HepG2 (cell line): ENCODE results near the gene SMAD6. TPM values are rescaled to one million over a fixed set of nuclear protein-coding genes. Genes with fewer than 3 reads are reported as not detected.
A peak's percentile ranks its signal among the peaks of the same experiment; 100 is the strongest.

Experiments
- ATAC-seq: fragments of 200-7000 bp; cut with Tn5 transposase; 3 replicates; pipeline ENCODE4 v1.9.1; 2020; ENCODE audit warnings: mild to moderate bottlenecking, moderate library complexity
- BruUV-seq: library from RNA; stranded (reverse); fragments of 400-500 nt; replicated peaks from 2 replicates; lab custom pipeline; 2021; lab: Mats Ljungman, UMichigan
- CTCF ChIA-PET: fragments of 300-600 bp; formaldehyde crosslinking; extraction: SDS; loops from one replicate; lab custom pipeline; 2021; ENCODE audit warnings: low total read pairs, inconsistent platforms, low intra/inter-chr PET ratio; lab: Yijun Ruan, JAX
- POLR2A ChIA-PET: fragments of 350-600 bp; sonication (Branson Sonifier 250); formaldehyde crosslinking; loops from one replicate; lab custom pipeline; 2020; ENCODE audit warnings: antibody characterized with exemption, inconsistent platforms; lab: Yijun Ruan, JAX
- DNase-seq: peaks from one replicate; pipeline ENCODE4 v3.0.0-alpha.2; 2015; ENCODE audit warnings: low spot score
- FAIRE-seq: peaks from 3 replicates; lab custom pipeline; 2011; peaks lifted over from hg19 to GRCh38; lab: Jason Lieb, UNC
- H2AFZ ChIP-seq: one replicate; pipeline ENCODE4 v1.6.1; 2011; ENCODE audit warnings: low read length, inconsistent platforms
- H3K27ac ChIP-seq: fragments of 300-600 bp; 3 replicates; pipeline ENCODE4 v1.8.0; 2011; ENCODE audit warnings: mixed run types, mild to moderate bottlenecking, mixed read lengths, low read length, inconsistent platforms; ENCODE audit not compliant: insufficient read depth; ENCODE audit errors: extremely low read length
- H3K27me3 ChIP-seq, 2 experiments: fragments of 200-600 bp in 1 of 2; 2 replicates in 1 of 2; 3 replicates in 1 of 2; pipeline versions ENCODE4 v1.6.0 to v1.8.0; 2011; ENCODE audit warnings: low read length in 2 of 2, mild to moderate bottlenecking in 2 of 2, moderate library complexity in 2 of 2, inconsistent platforms in 1 of 2; ENCODE audit not compliant: insufficient read depth in 2 of 2, control insufficient read depth in 1 of 2
- H3K36me3 ChIP-seq, 2 experiments: fragments of 200-600 bp in 1 of 2; replicated peaks in 1 of 2; 2 replicates in 1 of 2; 3 replicates in 1 of 2; pipeline versions ENCODE4 v1.5.1 to v1.8.0; 2011; ENCODE audit warnings: low read length in 2 of 2, inconsistent platforms in 1 of 2; ENCODE audit not compliant: insufficient read depth in 2 of 2, control insufficient read depth in 1 of 2
- H3K4me1 ChIP-seq: 2 replicates; pipeline ENCODE4 v1.5.1; 2012; ENCODE audit warnings: low read length, inconsistent platforms; ENCODE audit not compliant: insufficient read depth
- H3K4me2 ChIP-seq: 2 replicates; pipeline ENCODE4 v1.6.0; 2011; ENCODE audit warnings: low read depth, low read length, inconsistent platforms
- H3K4me3 ChIP-seq, 3 experiments: fragments of 200-600 bp in 1 of 3; sonication (generic), shearing (Covaris generic) in 1 of 3; replicated peaks in 1 of 3; 2 replicates each; pipeline ENCODE4 v1.5.1; 2011 to 2016; ENCODE audit warnings: low read length in 3 of 3, inconsistent platforms in 2 of 3, low read depth in 2 of 3, mild to moderate bottlenecking in 2 of 3, control low read depth in 1 of 3, mixed read lengths in 1 of 3; ENCODE audit not compliant: insufficient read depth in 1 of 3
- H3K79me2 ChIP-seq: one replicate; pipeline ENCODE4 v1.6.1; 2011; ENCODE audit warnings: low read length, inconsistent platforms; ENCODE audit not compliant: insufficient read depth
- H3K9ac ChIP-seq: 2 replicates; pipeline ENCODE4 v1.6.0; 2011; ENCODE audit warnings: mild to moderate bottlenecking, low read depth, low read length, inconsistent platforms; ENCODE audit not compliant: insufficient read depth
- H3K9me3 ChIP-seq: 2 replicates; pipeline ENCODE4 v1.5.1; 2012; ENCODE audit warnings: mild to moderate bottlenecking, low read length
- H4K20me1 ChIP-seq: 2 replicates; pipeline ENCODE4 v1.6.0; 2011; ENCODE audit warnings: inconsistent platforms, mild to moderate bottlenecking, low read length, moderate library complexity; ENCODE audit not compliant: insufficient read depth
- AGO1 ChIP-seq: fragments of 200-400 bp; formaldehyde crosslinking; IDR thresholded peaks from 2 replicates; pipeline ENCODE4 v1.6.1; 2017; ENCODE audit warnings: mild to moderate bottlenecking, low read depth, low read length, moderate library complexity; ENCODE audit not compliant: poor library complexity, severe bottlenecking
- BHLHE40 ChIP-seq: IDR thresholded peaks from 2 replicates; pipeline ENCODE4 v1.6.1; 2011; ENCODE audit warnings: low read length, improper control_type of control experiment
- FOXP4 ChIP-seq: sonication (generic); formaldehyde crosslinking; IDR thresholded peaks from 2 replicates; pipeline ENCODE4 v1.4.0; 2020; ENCODE audit warnings: missing genetic modification reagents
- REPIN1 ChIP-seq: sonication (generic); formaldehyde crosslinking; IDR thresholded peaks from 2 replicates; pipeline ENCODE4 v1.8.0; 2022; ENCODE audit warnings: missing genetic modification reagents, low read depth, mild to moderate bottlenecking, borderline replicate concordance
- RXRB ChIP-seq: IDR thresholded peaks from 2 replicates; pipeline ENCODE4 v1.6.1; 2016; ENCODE audit warnings: borderline replicate concordance, missing genetic modification reagents, missing compliant biosample characterization
- THAP11 ChIP-seq: IDR thresholded peaks from 2 replicates; pipeline ENCODE4 v1.6.1; 2016; ENCODE audit warnings: missing biosample characterization, missing genetic modification reagents
- ZBTB7A ChIP-seq: sonication (generic); formaldehyde crosslinking; IDR thresholded peaks from 2 replicates; pipeline ENCODE4 v1.8.0; 2022; ENCODE audit warnings: mild to moderate bottlenecking, missing genetic modification reagents
- ZFP36 ChIP-seq: fragments of 150-350 bp; IDR thresholded peaks from 2 replicates; pipeline ENCODE4 v1.6.1; 2018; ENCODE audit warnings: borderline replicate concordance, low read length, low read depth; ENCODE audit not compliant: partially characterized antibody
- ZFP82 ChIP-seq: sonication (generic); formaldehyde crosslinking; IDR thresholded peaks from 2 replicates; pipeline ENCODE4 v1.5.1; 2020; ENCODE audit warnings: mild to moderate bottlenecking, missing genetic modification reagents, borderline replicate concordance
- ZMYM3 ChIP-seq: sonication (generic); formaldehyde crosslinking; IDR thresholded peaks from 2 replicates; pipeline ENCODE4 v1.5.1; 2020; ENCODE audit warnings: mild to moderate bottlenecking, missing genetic modification reagents
- ZNF280B ChIP-seq: sonication (generic); formaldehyde crosslinking; IDR thresholded peaks from 2 replicates; pipeline ENCODE4 v1.5.0; 2020; ENCODE audit warnings: missing genetic modification reagents, mild to moderate bottlenecking, borderline replicate concordance
- ZNF569 ChIP-seq: sonication (generic); formaldehyde crosslinking; IDR thresholded peaks from 2 replicates; pipeline ENCODE4 v1.5.0; 2020; ENCODE audit warnings: mild to moderate bottlenecking, missing genetic modification reagents, moderate library complexity, borderline replicate concordance
- ZNF629 ChIP-seq: sonication (generic); formaldehyde crosslinking; conservative IDR thresholded peaks from 2 replicates; pipeline ENCODE4 v1.5.0; 2020; ENCODE audit warnings: missing genetic modification reagents
- ZNF652 ChIP-seq: IDR thresholded peaks from 2 replicates; pipeline ENCODE4 v1.6.1; 2016; ENCODE audit warnings: low read depth, borderline replicate concordance
- WGBS: methylation state at CpG from one replicate; pipeline ENCODE4 v1.1.6; 2017; ENCODE audit warnings: low lambda C conversion rate; 5-methylcytosine and 5-hydroxymethylcytosine counted together
- in situ Hi-C: cut with HindIII; loops from 2 replicates; pipeline ENCODE4 v1.10.0; 2017; ENCODE audit warnings: low pct_unique_long_range_greater_than_20kb; ENCODE audit not compliant: extremely low pct_ligation_motif_present
- intact Hi-C: fragments of 100-400 bp; cut with micrococcal nuclease; formaldehyde crosslinking; loops from one replicate; pipeline ENCODE4 v1.10.0; 2022; ENCODE audit not compliant: unreplicated experiment
- polyA plus RNA-seq, 8 experiments: library from polyadenylated mRNA; depleted of rRNA in 3 of 8; stranded (reverse) in 7 of 8; unstranded in 1 of 8; fragments of >200 nt; fragmentation: Illumina TruSeq in 4 of 8; extraction: Trizol in 4 of 8; gene quantifications; 2 replicates each; pipeline versions ENCODE4 v1.2.1 to v1.2.3, GENCODE V29; 2011 to 2016; ENCODE audit warnings: low read depth in 4 of 8, missing spikeins in 1 of 8, mixed read lengths in 1 of 8; ENCODE audit not compliant: insufficient read depth in 1 of 8
- total RNA-seq, 5 experiments: library from RNA; depleted of rRNA; stranded (reverse); fragments of >200 nt; fragmentation: Illumina TruSeq; extraction: Trizol; gene quantifications; 2 replicates each; pipeline ENCODE4 v1.2.3, GENCODE V29; 2016; ENCODE audit warnings: low read depth in 1 of 5

Gene SMAD6
- total and polyA plus RNA-seq, 2 of the 13 experiments (the other 11 are each of a cell fraction or from before 2014, with no cell fraction given), result 3.3 to 4.4 TPM

GRCh38 chr15:66820481-66821176 is 118.6 kb downstream of the SMAD6 start:
- Histone ChIP-seq H3K4me2 (no peak overlapping the region), H3K9ac (no peak overlapping the region), H3K27ac (no peak overlapping the region), H3K4me3 (no peak overlapping the region), H3K9me3 (no peaks in the 10 kb centered on the region), H3K4me1 (no peaks in the 10 kb centered on the region), H4K20me1 (no peaks in the 10 kb centered on the region), H3K79me2 (no peaks in the 10 kb centered on the region), H3K27me3 (peaks cover 11 to 37% of the 10 kb centered on the region in 2 experiments), H3K36me3 (no peaks in the 10 kb centered on the region), H2AFZ (no peak overlapping the region)
- ChIA-PET POLR2A (no interaction called here), CTCF (no interaction called here)
- ATAC-seq, result no peak
- no peak for DNase-seq
- intact Hi-C loops (no loop called here), in situ Hi-C loops (no loop called here)
- BruUV-seq, result no TSS peak
- no peak for FAIRE-seq
- TF ChIP-seq ZFP36 (no peak), ZNF629 (CRISPR knock-in tag) (0 out of 2 replicates have a peak, but pooled peaks have one; percentile 29)
- WGBS, result 66% methylated on average over 4 of the region's 5 CpGs

GRCh38 chr15:66821307-66821706 is 119.3 kb downstream of the SMAD6 start:
- POLR2A ChIA-PET, result no interaction called here
- FAIRE-seq (no peak), DNase-seq (no peak), ATAC-seq (no peak)
- WGBS, result 5% methylated on average over 4 of the region's 4 CpGs
- in situ Hi-C loops, result no loop called here
- Histone ChIP-seq H3K9me3 (no peaks in the 10 kb centered on the region), H3K27me3 (peaks cover 12 to 42% of the 10 kb centered on the region in 2 experiments), H3K9ac (no peak overlapping the region), H4K20me1 (no peaks in the 10 kb centered on the region), H3K27ac (no peak overlapping the region), H3K4me2 (no peak overlapping the region), H3K79me2 (no peaks in the 10 kb centered on the region), H3K4me3 (no peak overlapping the region), H2AFZ (no peak overlapping the region), H3K36me3 (no peaks in the 10 kb centered on the region), H3K4me1 (no peaks in the 10 kb centered on the region)
- CTCF ChIA-PET, result no interaction called here
- BruUV-seq, result no TSS peak
- intact Hi-C loops, result no loop called here
- TF ChIP-seq ZNF652 (CRISPR knock-in tag), result no peak
- no peak for TF ChIP-seq BHLHE40
- no peak for TF ChIP-seq ZFP82 (CRISPR knock-in tag)
- no peak for TF ChIP-seq FOXP4 (CRISPR knock-in tag)
- TF ChIP-seq ZMYM3 (CRISPR knock-in tag), result no peak
- no peak for TF ChIP-seq ZNF280B (CRISPR knock-in tag)
- no peak for TF ChIP-seq REPIN1
- no peak for TF ChIP-seq ZBTB7A (CRISPR knock-in tag)
- no peak for TF ChIP-seq THAP11
- TF ChIP-seq RXRB (CRISPR knock-in tag), result no peak
- TF ChIP-seq AGO1, result no peak
- no peak for TF ChIP-seq ZNF569
